SK-N-SH treated with all-trans-retinoic acid at 6 μM for 48 hours (cell line): ENCODE results near the gene TACC3.

Experiments used
- ATAC-seq: fragments of 200-7000 bp; cut with Tn5 transposase; 3 replicates; pipeline ENCODE4 v1.9.1; 2020; ENCODE audit warnings: mild to moderate bottlenecking, moderate library complexity
- ARNTL ChIP-seq: fragments of 450-650 bp; formaldehyde crosslinking; IDR thresholded peaks from 2 replicates; pipeline ENCODE4 v1.5.0; 2020; ENCODE audit warnings: low read depth, mild to moderate bottlenecking, moderate library complexity, borderline replicate concordance
- BACH2 ChIP-seq: fragments of 250-450 bp; sonication (Bioruptor Pico); IDR thresholded peaks from 2 replicates; pipeline ENCODE4 v1.9.0; 2021; ENCODE audit warnings: mild to moderate bottlenecking, borderline replicate concordance
- ESRRG ChIP-seq: fragments of 250-450 bp; sonication (Bioruptor Pico); IDR thresholded peaks from 2 replicates; pipeline ENCODE4 v1.6.1; 2021; ENCODE audit warnings: mild to moderate bottlenecking
- GLIS3 ChIP-seq: fragments of 250-450 bp; sonication (Bioruptor Pico); IDR thresholded peaks from 2 replicates; pipeline ENCODE4 v1.5.0; 2020; ENCODE audit warnings: mild to moderate bottlenecking, moderate library complexity
- PPARA ChIP-seq: fragments of 250-450 bp; sonication (Bioruptor Pico); IDR thresholded peaks from 2 replicates; pipeline ENCODE4 v1.5.0; 2020; ENCODE audit warnings: mild to moderate bottlenecking, borderline replicate concordance
- RARB ChIP-seq: fragments of 250-450 bp; sonication (Bioruptor Pico); IDR thresholded peaks from 2 replicates; pipeline ENCODE4 v1.8.0; 2021; ENCODE audit warnings: mild to moderate bottlenecking, moderate library complexity
- SNAI2 ChIP-seq: fragments of 250-450 bp; sonication (Bioruptor Pico); IDR thresholded peaks from 2 replicates; pipeline ENCODE4 v1.5.0; 2020; ENCODE audit warnings: mild to moderate bottlenecking, moderate library complexity
- TCF4 ChIP-seq: fragments of 250-450 bp; sonication (Bioruptor Pico); IDR thresholded peaks from 2 replicates; pipeline ENCODE4 v1.8.0; 2021; ENCODE audit warnings: mild to moderate bottlenecking, moderate library complexity, borderline replicate concordance
- ZC3H10 ChIP-seq: fragments of 250-450 bp; sonication (Bioruptor Pico); IDR thresholded peaks from 2 replicates; pipeline ENCODE4 v1.5.1; 2021; ENCODE audit warnings: mild to moderate bottlenecking, moderate library complexity
- ZFP3 ChIP-seq: fragments of 250-450 bp; sonication (Bioruptor Pico); IDR thresholded peaks from 2 replicates; pipeline ENCODE4 v1.5.0; 2020; ENCODE audit warnings: mild to moderate bottlenecking, moderate library complexity
- ZFP30 ChIP-seq: fragments of 450-650 bp; formaldehyde crosslinking; IDR thresholded peaks from 2 replicates; pipeline ENCODE4 v1.5.0; 2022; ENCODE audit warnings: mild to moderate bottlenecking, moderate library complexity
- ZNF565 ChIP-seq: fragments of 450-650 bp; formaldehyde crosslinking; conservative IDR thresholded peaks from 2 replicates; pipeline ENCODE4 v1.5.0; 2020; ENCODE audit warnings: low read depth, mild to moderate bottlenecking, moderate library complexity
- TF ChIP-seq, protein P1 (sequence below): fragments of 250-450 bp; sonication (Bioruptor Pico); IDR thresholded peaks from 2 replicates; pipeline ENCODE4 v1.8.0; 2020; ENCODE audit warnings: mild to moderate bottlenecking, moderate library complexity, borderline replicate concordance
- TF ChIP-seq, protein P2 (sequence below): fragments of 250-450 bp; sonication (Bioruptor Pico); IDR thresholded peaks from 2 replicates; pipeline ENCODE4 v1.8.0; 2021; ENCODE audit warnings: low read depth, mild to moderate bottlenecking, moderate library complexity, borderline replicate concordance
- TF ChIP-seq, protein P3 (sequence below): fragments of 250-450 bp; sonication (Bioruptor Pico); IDR thresholded peaks from 2 replicates; pipeline ENCODE4 v1.5.1; 2020; ENCODE audit warnings: low read depth, mild to moderate bottlenecking, moderate library complexity
- TF ChIP-seq, protein P4 (sequence below): fragments of 250-450 bp; sonication (Bioruptor Pico); IDR thresholded peaks from 2 replicates; pipeline ENCODE4 v1.5.0; 2020; ENCODE audit warnings: mild to moderate bottlenecking, moderate library complexity

Gene TACC3

DNA sequence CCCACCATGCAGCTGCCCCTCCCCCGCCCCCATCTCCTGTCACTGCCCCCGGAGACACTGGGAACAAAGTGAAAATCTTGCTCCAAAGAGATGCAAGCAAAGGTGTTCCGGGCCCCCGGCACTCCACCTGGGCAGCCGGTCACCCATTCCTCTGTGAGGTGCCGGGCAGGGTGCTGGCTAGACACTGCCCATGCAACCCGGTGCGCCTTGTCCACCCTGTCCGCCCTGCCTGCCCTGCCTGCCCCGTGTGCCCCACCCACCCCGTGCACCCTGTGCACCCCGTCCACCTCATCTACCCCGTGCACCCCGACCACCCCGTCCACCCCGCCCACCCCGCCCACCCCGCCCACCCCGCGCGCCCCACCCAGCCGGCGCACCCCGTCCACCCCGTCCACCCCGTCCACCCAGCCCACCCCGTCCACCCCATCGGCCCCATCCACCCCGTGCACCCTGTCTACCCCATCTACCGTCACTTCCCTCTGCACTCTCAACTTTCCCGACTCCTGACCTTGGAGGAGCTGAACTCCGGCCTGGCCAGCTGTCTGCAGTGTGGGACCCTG, 39.9 kb downstream of the TACC3 start (continued):
- TF ChIP-seq, protein P1, sequence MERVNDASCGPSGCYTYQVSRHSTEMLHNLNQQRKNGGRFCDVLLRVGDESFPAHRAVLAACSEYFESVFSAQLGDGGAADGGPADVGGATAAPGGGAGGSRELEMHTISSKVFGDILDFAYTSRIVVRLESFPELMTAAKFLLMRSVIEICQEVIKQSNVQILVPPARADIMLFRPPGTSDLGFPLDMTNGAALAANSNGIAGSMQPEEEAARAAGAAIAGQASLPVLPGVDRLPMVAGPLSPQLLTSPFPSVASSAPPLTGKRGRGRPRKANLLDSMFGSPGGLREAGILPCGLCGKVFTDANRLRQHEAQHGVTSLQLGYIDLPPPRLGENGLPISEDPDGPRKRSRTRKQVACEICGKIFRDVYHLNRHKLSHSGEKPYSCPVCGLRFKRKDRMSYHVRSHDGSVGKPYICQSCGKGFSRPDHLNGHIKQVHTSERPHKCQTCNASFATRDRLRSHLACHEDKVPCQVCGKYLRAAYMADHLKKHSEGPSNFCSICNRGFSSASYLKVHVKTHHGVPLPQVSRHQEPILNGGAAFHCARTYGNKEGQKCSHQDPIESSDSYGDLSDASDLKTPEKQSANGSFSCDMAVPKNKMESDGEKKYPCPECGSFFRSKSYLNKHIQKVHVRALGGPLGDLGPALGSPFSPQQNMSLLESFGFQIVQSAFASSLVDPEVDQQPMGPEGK (CRISPR knock-in tag), result no peak
- TF ChIP-seq ESRRG (CRISPR knock-in tag), result no peak

DNA sequence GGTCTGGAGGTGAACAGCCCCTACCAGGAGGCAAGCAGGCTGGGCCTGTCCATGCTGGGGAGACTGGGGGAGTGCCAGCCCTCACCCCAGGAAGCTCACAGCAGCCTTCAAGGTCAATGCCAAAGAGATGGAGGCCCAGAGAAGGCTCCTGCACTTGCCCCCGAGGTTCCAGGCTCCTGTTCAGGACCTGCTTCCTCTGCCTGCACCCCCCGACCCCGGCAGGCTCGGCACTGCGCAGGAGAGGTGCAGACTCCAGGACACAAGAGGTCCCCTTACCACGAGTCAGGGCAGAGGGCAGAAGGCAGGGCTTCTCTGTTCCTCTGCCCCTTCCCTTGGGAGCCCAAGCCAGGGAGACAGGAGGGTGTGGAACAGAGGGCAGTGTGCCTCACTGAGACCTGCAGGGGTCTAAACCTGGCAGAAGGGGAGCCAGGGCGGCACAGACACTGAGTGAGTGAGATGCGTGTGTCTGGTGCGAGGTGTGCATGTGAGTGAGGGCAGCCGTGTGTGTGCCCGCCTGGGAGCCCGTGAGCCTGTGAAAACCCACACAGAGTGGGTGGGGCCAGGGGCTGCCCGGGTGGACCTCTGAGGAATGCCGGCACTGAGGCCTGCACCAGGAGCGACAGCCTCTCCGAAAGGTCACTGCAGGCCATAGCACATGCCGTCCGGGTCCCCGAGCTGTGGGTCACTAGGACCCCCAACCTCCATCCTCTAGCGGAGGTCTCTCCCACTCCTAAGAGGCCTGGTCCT, 41.1 kb downstream of the TACC3 start:
- TF ChIP-seq, protein P2, sequence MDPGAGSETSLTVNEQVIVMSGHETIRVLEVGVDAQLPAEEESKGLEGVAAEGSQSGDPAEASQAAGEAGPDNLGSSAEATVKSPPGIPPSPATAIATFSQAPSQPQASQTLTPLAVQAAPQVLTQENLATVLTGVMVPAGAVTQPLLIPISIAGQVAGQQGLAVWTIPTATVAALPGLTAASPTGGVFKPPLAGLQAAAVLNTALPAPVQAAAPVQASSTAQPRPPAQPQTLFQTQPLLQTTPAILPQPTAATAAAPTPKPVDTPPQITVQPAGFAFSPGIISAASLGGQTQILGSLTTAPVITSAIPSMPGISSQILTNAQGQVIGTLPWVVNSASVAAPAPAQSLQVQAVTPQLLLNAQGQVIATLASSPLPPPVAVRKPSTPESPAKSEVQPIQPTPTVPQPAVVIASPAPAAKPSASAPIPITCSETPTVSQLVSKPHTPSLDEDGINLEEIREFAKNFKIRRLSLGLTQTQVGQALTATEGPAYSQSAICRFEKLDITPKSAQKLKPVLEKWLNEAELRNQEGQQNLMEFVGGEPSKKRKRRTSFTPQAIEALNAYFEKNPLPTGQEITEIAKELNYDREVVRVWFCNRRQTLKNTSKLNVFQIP (CRISPR knock-in tag), result no peak
- TF ChIP-seq SNAI2 (CRISPR knock-in tag) (no peak), ZNF565 (CRISPR knock-in tag) (no peak), ESRRG (CRISPR knock-in tag) (no peak), ZC3H10 (CRISPR knock-in tag) (no peak), ZFP30 (CRISPR knock-in tag) (no peak), GLIS3 (CRISPR knock-in tag) (no peak), ARNTL (no peak)
- TF ChIP-seq, protein P3, sequence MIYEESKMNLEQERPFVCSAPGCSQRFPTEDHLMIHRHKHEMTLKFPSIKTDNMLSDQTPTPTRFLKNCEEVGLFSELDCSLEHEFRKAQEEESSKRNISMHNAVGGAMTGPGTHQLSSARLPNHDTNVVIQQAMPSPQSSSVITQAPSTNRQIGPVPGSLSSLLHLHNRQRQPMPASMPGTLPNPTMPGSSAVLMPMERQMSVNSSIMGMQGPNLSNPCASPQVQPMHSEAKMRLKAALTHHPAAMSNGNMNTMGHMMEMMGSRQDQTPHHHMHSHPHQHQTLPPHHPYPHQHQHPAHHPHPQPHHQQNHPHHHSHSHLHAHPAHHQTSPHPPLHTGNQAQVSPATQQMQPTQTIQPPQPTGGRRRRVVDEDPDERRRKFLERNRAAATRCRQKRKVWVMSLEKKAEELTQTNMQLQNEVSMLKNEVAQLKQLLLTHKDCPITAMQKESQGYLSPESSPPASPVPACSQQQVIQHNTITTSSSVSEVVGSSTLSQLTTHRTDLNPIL (CRISPR knock-in tag), result no peak
- TF ChIP-seq, protein P4, sequence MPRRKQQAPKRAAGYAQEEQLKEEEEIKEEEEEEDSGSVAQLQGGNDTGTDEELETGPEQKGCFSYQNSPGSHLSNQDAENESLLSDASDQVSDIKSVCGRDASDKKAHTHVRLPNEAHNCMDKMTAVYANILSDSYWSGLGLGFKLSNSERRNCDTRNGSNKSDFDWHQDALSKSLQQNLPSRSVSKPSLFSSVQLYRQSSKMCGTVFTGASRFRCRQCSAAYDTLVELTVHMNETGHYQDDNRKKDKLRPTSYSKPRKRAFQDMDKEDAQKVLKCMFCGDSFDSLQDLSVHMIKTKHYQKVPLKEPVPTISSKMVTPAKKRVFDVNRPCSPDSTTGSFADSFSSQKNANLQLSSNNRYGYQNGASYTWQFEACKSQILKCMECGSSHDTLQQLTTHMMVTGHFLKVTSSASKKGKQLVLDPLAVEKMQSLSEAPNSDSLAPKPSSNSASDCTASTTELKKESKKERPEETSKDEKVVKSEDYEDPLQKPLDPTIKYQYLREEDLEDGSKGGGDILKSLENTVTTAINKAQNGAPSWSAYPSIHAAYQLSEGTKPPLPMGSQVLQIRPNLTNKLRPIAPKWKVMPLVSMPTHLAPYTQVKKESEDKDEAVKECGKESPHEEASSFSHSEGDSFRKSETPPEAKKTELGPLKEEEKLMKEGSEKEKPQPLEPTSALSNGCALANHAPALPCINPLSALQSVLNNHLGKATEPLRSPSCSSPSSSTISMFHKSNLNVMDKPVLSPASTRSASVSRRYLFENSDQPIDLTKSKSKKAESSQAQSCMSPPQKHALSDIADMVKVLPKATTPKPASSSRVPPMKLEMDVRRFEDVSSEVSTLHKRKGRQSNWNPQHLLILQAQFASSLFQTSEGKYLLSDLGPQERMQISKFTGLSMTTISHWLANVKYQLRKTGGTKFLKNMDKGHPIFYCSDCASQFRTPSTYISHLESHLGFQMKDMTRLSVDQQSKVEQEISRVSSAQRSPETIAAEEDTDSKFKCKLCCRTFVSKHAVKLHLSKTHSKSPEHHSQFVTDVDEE, result no peak
- ATAC-seq, result no peak

DNA sequence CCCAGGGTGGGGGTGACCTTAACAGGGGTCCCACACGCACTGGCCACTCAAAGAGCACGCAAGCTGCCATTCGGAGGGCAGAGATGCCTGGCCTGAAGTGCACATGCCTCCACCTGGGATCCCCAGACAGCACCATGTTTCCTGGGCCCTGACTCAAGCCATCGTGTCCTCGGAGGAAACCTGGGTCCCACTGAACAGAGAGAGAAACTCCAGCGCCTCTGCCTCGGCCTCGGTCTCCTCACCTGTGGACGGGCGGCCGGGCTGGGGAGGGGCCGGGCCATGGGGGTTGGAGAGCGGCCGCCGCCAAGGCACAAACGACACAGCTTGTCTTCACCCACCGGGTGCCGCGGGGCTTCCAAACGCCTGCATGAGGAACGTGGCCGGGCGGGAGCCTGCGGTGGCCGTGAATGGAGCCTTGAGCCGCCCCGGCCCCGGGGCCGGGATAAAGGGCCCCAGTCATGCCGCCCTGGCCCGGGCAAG, 41.8 kb downstream of the TACC3 start:
- TF ChIP-seq ZFP3 (no peak), ZFP30 (CRISPR knock-in tag) (no peak), BACH2 (CRISPR knock-in tag) (no peak), PPARA (CRISPR knock-in tag) (no peak), RARB (CRISPR knock-in tag) (no peak), TCF4 (no peak)
- TF ChIP-seq, protein P4, result no peak
- ATAC-seq, result no peak
